ENCODE results near the gene AGBL1.
"Not testable (repeated sequence)": the region's sequence is repeated elsewhere in the genome, so short reads cannot be mapped to it uniquely, and the experiment has no call there.

AGBL1 gene

GRCh38 chr15:86506401-86506800 is 426.7 kb downstream of the AGBL1 start:
- no peak for DNase-seq (ENCODE audit: low read depth in 2 of 2)

- no peak for DNase-seq (ENCODE audit: low read depth in 2 of 2)
Observed at GRCh38 chr15:86515625-86516024, 436.0 kb downstream of the AGBL1 start.

GRCh38 chr15:86522721-86523120 is 443.1 kb downstream of the AGBL1 start:
- DNase-seq (ENCODE audit: low read depth in 2 of 2): no peak

GRCh38 chr15:86526938-86527690 is 447.4 kb downstream of the AGBL1 start:
- no peak for DNase-seq (ENCODE audit: low read depth in 2 of 2)

- not testable (repeated sequence) for DNase-seq (ENCODE audit: low read depth in 2 of 2)
Observed at GRCh38 chr15:86528094-86528493, 448.4 kb downstream of the AGBL1 start.

DNA sequence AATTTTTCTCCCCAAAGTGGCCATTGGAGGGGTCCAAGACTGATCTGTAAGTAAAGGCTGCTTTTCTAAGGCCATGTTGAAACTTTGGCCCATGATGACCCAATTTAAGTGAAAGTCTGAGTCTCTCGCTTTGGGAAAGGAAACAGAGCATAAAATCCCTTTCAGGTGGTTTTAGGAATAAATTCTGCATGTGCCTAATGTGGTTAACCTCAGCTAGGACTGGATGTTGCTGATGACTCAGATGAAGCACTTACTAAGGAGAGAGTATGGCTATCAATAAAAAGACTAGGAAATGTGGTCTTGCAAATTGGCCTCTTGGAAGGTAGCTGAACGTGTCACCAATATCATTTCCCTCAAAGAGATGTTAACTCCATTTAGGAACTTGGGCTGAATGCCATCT is 458.5 kb downstream of the AGBL1 start:
- DNase-seq (ENCODE audit: low read depth in 2 of 2): no peak

GRCh38 chr15:86540840-86541467 is 461.3 kb downstream of the AGBL1 start:
- DNase-seq (ENCODE audit: low read depth in 2 of 2): no peak

- DNase-seq (ENCODE audit: low read depth in 2 of 2): no peak
Observed at GRCh38 chr15:86541540-86541939, 461.9 kb downstream of the AGBL1 start.

DNA sequence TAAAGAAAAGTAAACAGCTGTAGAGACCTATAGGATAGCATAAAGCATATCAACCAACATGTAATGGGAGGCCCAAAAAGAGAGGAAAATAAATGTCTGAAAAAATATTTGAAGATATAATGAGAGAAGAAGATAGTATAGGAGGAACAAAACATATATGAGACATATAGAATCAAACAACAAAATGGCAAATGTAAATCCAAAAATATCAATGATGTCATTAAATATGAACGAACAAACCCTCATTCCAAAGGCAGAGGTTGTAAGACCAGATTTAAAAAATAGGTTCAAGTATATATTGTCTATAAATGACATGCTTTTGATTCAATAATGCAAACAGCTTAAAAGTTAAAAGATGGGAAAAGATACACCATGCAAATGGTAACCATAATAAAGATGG is 470.4 kb downstream of the AGBL1 start:
- DNase-seq (ENCODE audit: low read depth in 2 of 2): no peak

GRCh38 chr15:86553108-86553507 is 473.4 kb downstream of the AGBL1 start:
- DNase-seq (ENCODE audit: low read depth in 2 of 2): no peak

DNA sequence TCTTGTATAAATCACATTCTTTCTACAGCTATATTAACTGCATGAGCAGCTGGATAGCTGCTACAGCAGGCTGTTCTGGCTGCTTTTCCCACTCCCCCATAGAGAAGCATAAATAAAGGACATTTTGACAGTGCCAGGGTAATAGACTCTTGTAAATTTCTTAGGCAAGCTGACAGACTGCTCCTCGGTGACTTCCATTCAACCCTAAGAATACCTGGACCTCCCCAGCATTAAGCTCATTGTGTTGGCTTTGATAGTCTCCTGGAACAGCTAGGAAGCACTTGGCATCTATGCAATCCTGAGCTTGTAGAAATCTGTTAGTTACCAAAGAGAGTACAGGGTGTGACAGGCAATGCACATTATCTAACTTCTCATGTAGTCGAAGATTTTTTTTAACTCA is 475.4 kb downstream of the AGBL1 start:
- DNase-seq (ENCODE audit: low read depth in 2 of 2): no peak

DNA sequence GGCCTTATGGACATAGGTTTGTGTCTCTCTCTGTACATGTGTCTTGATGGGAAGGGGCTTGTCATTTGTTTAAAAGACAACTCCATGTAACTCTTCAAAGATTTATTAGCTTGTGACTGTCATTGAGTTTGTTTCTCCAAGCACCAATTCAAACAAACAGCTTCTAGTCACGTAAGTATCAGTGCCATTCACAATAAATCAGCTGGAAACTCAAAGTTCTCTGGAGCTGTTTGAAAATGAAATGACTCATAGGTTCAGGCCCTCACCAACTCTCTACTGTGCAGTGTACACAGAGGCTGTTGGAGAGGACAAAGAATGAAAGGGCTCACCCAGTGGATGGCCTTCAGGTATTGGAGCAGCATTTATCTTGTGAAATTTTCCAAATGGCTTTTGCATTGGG is 476.3 kb downstream of the AGBL1 start:
- DNase-seq (ENCODE audit: low read depth in 2 of 2): no peak

- no peak for DNase-seq (ENCODE audit: low read depth in 2 of 2)
Observed at GRCh38 chr15:86556396-86557017, 476.8 kb downstream of the AGBL1 start.

DNA sequence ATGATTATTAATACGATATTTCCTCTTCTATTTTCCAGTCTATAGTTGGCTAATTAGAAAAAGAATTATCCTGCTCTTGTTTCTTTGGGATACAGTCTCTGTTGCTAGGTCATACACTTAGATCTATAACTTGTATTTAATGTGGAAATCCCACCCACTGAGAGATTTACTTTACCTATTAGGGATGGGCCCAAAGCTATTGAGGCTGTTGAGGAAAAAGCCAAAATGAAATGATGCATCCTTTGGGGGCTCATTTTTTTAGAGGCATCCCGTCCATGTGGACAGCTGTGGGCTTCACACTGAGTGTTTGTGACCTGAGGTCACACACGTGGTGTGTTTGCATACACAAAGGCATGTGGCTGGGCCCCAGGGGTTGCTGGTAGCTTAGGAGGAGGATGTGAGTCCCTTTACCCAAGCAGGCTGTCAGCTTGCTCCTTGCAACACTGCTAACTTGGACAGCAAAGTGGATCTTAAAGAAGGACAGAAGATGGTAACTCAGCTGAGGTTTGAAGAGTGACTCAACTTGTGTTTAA is 477.4 kb downstream of the AGBL1 start:
- DNase-seq (ENCODE audit: low read depth in 2 of 2): no peak

DNA sequence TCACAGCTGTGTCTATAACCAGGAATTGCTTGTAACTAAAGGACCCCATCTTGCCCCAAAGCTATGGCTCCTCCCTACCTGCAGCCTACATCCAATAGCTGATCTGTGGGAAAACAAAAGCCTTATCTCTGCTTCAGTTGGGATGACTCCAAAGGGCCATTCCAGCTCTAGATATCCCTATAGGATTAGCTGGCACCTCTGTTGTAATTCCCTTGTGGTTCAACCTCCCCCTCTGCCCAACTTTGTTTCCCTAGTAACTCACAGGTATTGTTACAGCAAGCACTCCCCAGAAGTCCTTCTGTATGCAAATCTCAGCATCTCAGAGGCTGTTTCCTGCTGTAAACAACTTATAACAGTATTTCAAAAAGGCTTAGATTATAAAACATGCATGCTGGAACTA is 478.6 kb downstream of the AGBL1 start:
- no peak for DNase-seq (ENCODE audit: low read depth in 2 of 2)

- DNase-seq (ENCODE audit: low read depth in 2 of 2): no peak
Observed at GRCh38 chr15:86558686-86559085, 479.0 kb downstream of the AGBL1 start.

DNA sequence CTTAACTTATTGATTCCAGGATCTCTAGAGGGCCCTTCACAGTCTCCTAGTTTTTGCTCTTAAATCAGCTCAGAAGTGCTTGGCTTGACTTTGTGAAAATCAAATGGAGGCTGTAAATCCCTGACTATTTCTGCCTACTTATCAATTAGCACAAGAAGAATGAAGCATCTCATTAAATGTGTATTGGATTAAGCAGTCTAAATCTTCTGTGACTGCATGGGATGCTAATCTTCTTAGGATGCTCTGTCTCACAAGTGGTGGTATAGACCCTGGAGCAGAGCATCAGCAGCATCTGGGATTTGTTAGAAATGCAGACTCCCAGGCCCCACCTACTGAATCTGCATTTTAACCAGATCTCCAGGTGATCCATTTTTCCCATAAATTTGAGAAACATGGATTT is 488.7 kb downstream of the AGBL1 start:
- no peak for DNase-seq (ENCODE audit: low read depth in 2 of 2)

DNA sequence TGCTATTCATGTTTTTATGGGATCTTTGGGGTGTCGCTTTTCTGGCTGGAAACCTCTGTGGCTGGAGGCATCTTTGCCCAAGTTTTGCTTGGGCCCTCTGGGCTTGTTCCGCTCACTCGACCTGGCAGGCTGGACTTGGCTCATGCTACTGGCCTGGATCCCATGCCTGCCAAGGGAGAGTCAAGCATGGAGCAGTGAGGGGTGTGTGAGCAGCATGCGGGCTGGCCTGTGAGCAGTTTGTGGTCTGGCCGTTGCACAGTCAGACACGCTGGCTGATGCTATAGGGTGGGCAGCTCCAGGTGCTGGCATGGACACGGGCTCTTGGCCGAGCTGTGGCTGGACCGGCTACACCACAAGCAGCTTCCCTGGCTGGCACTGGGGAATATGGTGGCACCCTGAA is 491.1 kb downstream of the AGBL1 start:
- DNase-seq (ENCODE audit: low read depth in 2 of 2): no peak

DNA sequence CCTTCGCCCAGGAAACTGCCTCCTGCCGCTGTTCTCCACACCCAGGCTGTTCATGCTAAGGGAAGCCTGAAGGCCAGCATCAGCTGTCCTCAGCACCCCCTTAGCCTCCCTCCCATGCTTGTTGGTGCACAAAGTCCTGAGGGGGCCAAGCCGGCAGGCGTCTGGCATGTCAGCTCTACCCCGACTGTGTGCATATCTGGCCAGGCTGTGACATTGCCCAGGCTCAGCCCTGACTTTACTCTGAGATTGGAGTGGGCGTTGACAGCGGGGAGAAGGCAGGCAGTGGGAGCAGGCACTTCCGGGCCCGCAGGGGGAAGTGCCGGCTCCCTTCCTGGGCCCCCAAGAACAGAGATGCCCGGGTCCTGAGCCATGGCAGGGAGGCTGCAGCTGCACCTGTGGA is 492.2 kb downstream of the AGBL1 start:
- DNase-seq (ENCODE audit: low read depth in 2 of 2): no peak

DNA sequence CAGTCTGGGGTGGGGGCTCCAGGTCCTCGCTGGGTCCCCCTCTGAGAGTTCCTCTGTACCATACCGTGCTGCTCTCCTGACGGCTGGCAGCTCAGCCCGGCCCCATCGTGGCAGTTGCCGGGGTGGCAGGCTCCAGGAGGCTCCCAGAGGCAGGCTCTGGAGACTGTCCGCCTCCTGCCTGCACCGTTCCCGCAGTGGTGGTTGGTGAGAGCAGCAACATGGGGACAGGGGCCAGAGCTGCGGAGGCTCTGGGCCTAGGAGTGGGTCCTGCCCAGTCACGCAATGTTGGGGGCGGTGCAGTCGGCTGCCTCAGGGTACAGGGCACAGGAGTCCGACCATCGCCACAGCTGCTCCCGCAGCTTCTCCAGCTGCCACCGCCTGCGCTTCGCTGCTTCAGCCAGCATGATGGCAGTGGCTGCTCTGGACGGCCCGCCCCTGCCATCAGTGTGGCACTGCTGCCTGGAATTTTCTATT is 492.7 kb downstream of the AGBL1 start:
- no peak for DNase-seq (ENCODE audit: low read depth in 2 of 2)

DNA sequence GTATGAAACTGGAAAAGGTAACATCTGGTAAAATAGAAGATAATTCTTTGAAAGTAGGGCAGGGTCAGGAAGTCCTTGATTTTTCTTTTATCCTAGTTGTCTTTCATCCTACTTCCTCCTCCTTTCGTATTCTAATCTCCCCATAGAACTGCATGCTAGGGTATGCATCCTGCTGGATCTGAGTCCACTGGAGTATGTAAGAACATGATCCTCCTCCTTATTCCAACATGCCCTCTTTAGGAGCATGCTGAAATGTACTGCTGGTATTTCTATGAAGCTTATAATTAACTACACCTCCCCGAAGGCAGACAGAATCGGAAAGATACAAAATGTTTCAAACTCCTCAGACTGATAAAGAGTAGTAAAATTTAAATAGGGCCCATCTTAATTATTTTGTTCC is 493.8 kb downstream of the AGBL1 start:
- no peak for DNase-seq (ENCODE audit: low read depth in 2 of 2)

DNA sequence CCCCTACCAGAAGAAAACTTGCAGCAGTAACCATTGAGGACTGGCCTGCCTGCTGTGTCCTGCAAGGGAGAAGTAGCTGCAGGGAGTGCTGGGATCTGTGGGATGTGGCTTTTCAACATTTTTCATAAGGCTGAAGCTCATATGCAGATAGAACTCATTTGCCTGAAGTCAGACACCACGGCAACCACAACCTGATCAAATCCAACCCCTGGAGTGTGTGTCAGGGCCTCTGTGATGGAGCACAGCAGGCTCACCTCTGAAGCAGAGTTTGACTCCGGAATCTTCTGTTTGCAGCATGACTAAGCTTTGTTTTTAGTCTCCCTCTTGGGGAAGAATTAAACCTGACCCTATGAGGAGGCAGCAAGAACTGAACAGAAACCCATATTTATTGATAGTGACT is 508.7 kb downstream of the AGBL1 start:
- DNase-seq (ENCODE audit: low read depth in 2 of 2): no peak

DNA sequence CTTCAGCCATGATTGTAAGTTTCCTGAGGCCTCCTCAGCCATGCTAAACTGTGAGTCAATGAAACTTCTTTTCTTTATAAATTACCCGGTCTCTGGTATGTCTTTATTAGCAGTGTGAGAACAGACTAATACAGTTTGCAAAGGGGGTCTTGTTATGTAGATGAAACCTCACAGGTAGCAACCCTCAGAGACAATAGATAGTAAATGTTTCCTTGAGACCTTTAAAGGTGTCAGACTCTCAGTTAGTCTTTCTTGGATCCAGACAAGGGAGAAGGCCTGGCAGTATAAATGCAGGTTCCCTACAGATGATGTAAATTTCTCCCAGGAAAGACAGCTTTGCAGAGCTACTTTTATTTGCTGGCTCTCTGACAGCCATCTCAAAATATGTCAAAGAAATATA is 510.8 kb downstream of the AGBL1 start:
- no peak for DNase-seq (ENCODE audit: low read depth in 2 of 2)
